GM12865 (cell line): ENCODE data around the gene STT3A.
A peak's percentile ranks its signal among the peaks of the same experiment; 100 is the strongest.

ENCODE experiments used
- DNase-seq: peaks from one replicate; pipeline ENCODE4 v3.0.0; 2010; ENCODE audit warnings: low read depth
- H3K4me3 ChIP-seq: 2 replicates; pipeline ENCODE4 v1.5.1; 2011; ENCODE audit warnings: mild to moderate bottlenecking, low read depth, low read length, control low read depth
- CTCF ChIP-seq: IDR thresholded peaks from 2 replicates; pipeline ENCODE4 v1.5.1; 2011; ENCODE audit warnings: low read length, control low read depth, low read depth, inconsistent platforms; ENCODE audit not compliant: insufficient read depth; ENCODE audit errors: missing control alignments

STT3A gene

GRCh38 chr11:125585487-125585886 lies 7.2 kb upstream of the STT3A start:
- no peak for DNase-seq
- no peak for TF ChIP-seq CTCF
- H3K4me3 ChIP-seq: no peak overlapping the region

GRCh38 chr11:125586623-125587022 lies 6.0 kb upstream of the STT3A start:
- no peak for TF ChIP-seq CTCF
- DNase-seq: no peak
- no peak overlapping the region for H3K4me3 ChIP-seq

- no peak for TF ChIP-seq CTCF
- DNase-seq: no peak
- no peak overlapping the region for H3K4me3 ChIP-seq
These were observed 5.2 kb upstream of the STT3A start for GRCh38 chr11:125587480-125587879.

- TF ChIP-seq CTCF: no peak
- no peak overlapping the region for H3K4me3 ChIP-seq
- no peak for DNase-seq
These were observed 4.1 kb upstream of the STT3A start for GRCh38 chr11:125588505-125588904.

GRCh38 chr11:125591649-125592304 lies 875 bp upstream of the STT3A start:
- DNase-seq: peak; percentile 57
- H3K4me3 ChIP-seq: peak overlapping the region; percentile 99
- no peak for TF ChIP-seq CTCF

- DNase-seq: peak; percentile 38
- peak overlapping the region; percentile 87 for H3K4me3 ChIP-seq
- no peak for TF ChIP-seq CTCF
These were observed 615 bp downstream of the STT3A start for GRCh38 chr11:125593114-125593820.
